Measurements from ENCODE around the gene CELF5.

GRCh38 chr19:3192684-3193083, 31.8 kb upstream of the CELF5 start:
- TF ChIP-seq CREB1 (CRISPR knock-in tag; IDR thresholded peaks at IDR 0.05) (no peak), GABPB1 (CRISPR knock-in tag; IDR thresholded peaks at IDR 0.05) (no peak), CTCF (IDR thresholded peaks at IDR 0.05) (no peak), ZNF121 (CRISPR knock-in tag; IDR thresholded peaks at IDR 0.05) (no peak), MYBL2 (CRISPR knock-in tag; IDR thresholded peaks at IDR 0.05) (no peak), HMGXB4 (CRISPR knock-in tag; IDR thresholded peaks at IDR 0.05) (no peak), ATF2 (CRISPR knock-in tag; IDR thresholded peaks at IDR 0.05; ENCODE audit: borderline replicate concordance, low read depth) (no peak), NR2C2 (CRISPR knock-in tag; IDR thresholded peaks at IDR 0.05) (no peak), IRF2 (CRISPR knock-in tag; IDR thresholded peaks at IDR 0.05; ENCODE audit: borderline replicate concordance, low read depth) (no peak)
